ENCODE data around the gene NECTIN1. TPM values are rescaled to one million over a fixed set of nuclear protein-coding genes. Genes with fewer than 3 reads are reported as not detected.

The NECTIN1 gene
- total RNA-seq, 4 donors from 2014 or later, result 112 to 176 (median 164) TPM

GRCh38 chr11:119635776-119636175 is 93.2 kb downstream of the NECTIN1 start:
- TF ChIP-seq POLR2A (IDR thresholded peaks at IDR 0.05) (no peak), POLR2AphosphoS5 (IDR thresholded peaks at IDR 0.05) (no peak), EP300 (IDR thresholded peaks at IDR 0.05) (no peak), CTCF (IDR thresholded peaks at IDR 0.05) (no peak)
- no peaks in the 10 kb centered on the region for H3K9me3 ChIP-seq
- no peaks in the 10 kb centered on the region for H3K27me3 ChIP-seq
- no peak for DNase-seq (ENCODE audit: low spot score in 2 of 2)
- H3K36me3 ChIP-seq, result no peaks in the 10 kb centered on the region
- 91% methylated on average over 8 of the region's 8 CpGs for WGBS
- no peak overlapping the region for H3K27ac ChIP-seq
- no peak overlapping the region for H3K4me3 ChIP-seq
- no peaks in the 10 kb centered on the region for H3K4me1 ChIP-seq

GRCh38 chr11:119635041-119635740 is 93.8 kb downstream of the NECTIN1 start:
- TF ChIP-seq POLR2A (IDR thresholded peaks at IDR 0.05), result no peak
- no peak for TF ChIP-seq POLR2AphosphoS5 (IDR thresholded peaks at IDR 0.05)
- TF ChIP-seq CTCF (IDR thresholded peaks at IDR 0.05), result no peak
- TF ChIP-seq EP300 (IDR thresholded peaks at IDR 0.05), result no peak
- Histone ChIP-seq H3K27ac (no peak overlapping the region), H3K9me3 (no peaks in the 10 kb centered on the region), H3K27me3 (no peaks in the 10 kb centered on the region), H3K4me1 (no peaks in the 10 kb centered on the region), H3K4me3 (no peak overlapping the region), H3K36me3 (no peaks in the 10 kb centered on the region)
- WGBS, result 90% methylated on average over 19 of the region's 21 CpGs
- no peak for DNase-seq (ENCODE audit: low spot score in 2 of 2)

GRCh38 chr11:119634301-119634700 is 94.7 kb downstream of the NECTIN1 start:
- Histone ChIP-seq H3K36me3 (no peaks in the 10 kb centered on the region), H3K4me3 (no peak overlapping the region), H3K9me3 (no peaks in the 10 kb centered on the region), H3K4me1 (no peaks in the 10 kb centered on the region), H3K27ac (no peak overlapping the region), H3K27me3 (no peaks in the 10 kb centered on the region)
- DNase-seq (ENCODE audit: low spot score in 2 of 2), result no peak
- WGBS, result 93% methylated on average over 12 of the region's 15 CpGs
- TF ChIP-seq CTCF (IDR thresholded peaks at IDR 0.05) (no peak), EP300 (IDR thresholded peaks at IDR 0.05) (no peak), POLR2AphosphoS5 (IDR thresholded peaks at IDR 0.05) (no peak), POLR2A (IDR thresholded peaks at IDR 0.05) (no peak)

GRCh38 chr11:119629834-119630624 is 99.0 kb downstream of the NECTIN1 start:
- TF ChIP-seq POLR2A (IDR thresholded peaks at IDR 0.05) (no peak), EP300 (IDR thresholded peaks at IDR 0.05) (no peak), CTCF (IDR thresholded peaks at IDR 0.05) (no peak), POLR2AphosphoS5 (IDR thresholded peaks at IDR 0.05) (no peak)
- no peaks in the 10 kb centered on the region for H3K9me3 ChIP-seq
- no peaks in the 10 kb centered on the region for H3K36me3 ChIP-seq
- 79% methylated on average over 6 of the region's 8 CpGs for WGBS
- peaks cover 9% of the 10 kb centered on the region for H3K4me1 ChIP-seq
- H3K27ac ChIP-seq, result no peak overlapping the region
- H3K27me3 ChIP-seq, result no peaks in the 10 kb centered on the region
- no peak overlapping the region for H3K4me3 ChIP-seq
- no peak for DNase-seq (ENCODE audit: low spot score in 2 of 2)

- no peaks in the 10 kb centered on the region for H3K9me3 ChIP-seq
- TF ChIP-seq CTCF (IDR thresholded peaks at IDR 0.05) (no peak), POLR2AphosphoS5 (IDR thresholded peaks at IDR 0.05) (no peak), EP300 (IDR thresholded peaks at IDR 0.05) (no peak), POLR2A (IDR thresholded peaks at IDR 0.05) (no peak)
- no peaks in the 10 kb centered on the region for H3K36me3 ChIP-seq
- DNase-seq (ENCODE audit: low spot score in 2 of 2), result no peak
- no peaks in the 10 kb centered on the region for H3K27me3 ChIP-seq
- peaks cover 12% of the 10 kb centered on the region for H3K4me1 ChIP-seq
- 86% methylated on average over 5 of the region's 9 CpGs for WGBS
- no peak overlapping the region for H3K27ac ChIP-seq
- H3K4me3 ChIP-seq, result no peak overlapping the region
These were observed 99.9 kb downstream of the NECTIN1 start for GRCh38 chr11:119629085-119629484.
